ENCODE measurements around the gene MRAP2.

MRAP2 gene

GRCh38 chr6:84050408-84050807, 16.8 kb downstream of the MRAP2 start:
- TF ChIP-seq CTCF (IDR thresholded peaks at IDR 0.05) (no peak), ZFX (IDR thresholded peaks at IDR 0.05; ENCODE audit: borderline replicate concordance) (no peak)

GRCh38 chr6:84052204-84052882, 18.8 kb downstream of the MRAP2 start:
- no peak for TF ChIP-seq ZFX (IDR thresholded peaks at IDR 0.05; ENCODE audit: borderline replicate concordance)
- no peak for TF ChIP-seq CTCF (IDR thresholded peaks at IDR 0.05)
- no peak overlapping the region for H3K27ac ChIP-seq

More at GRCh38 chr6:84050408-84050807, 16.8 kb downstream of the MRAP2 start:
- H3K27ac ChIP-seq = no peak overlapping the region

- no peak overlapping the region for H3K27ac ChIP-seq
- TF ChIP-seq ZFX (IDR thresholded peaks at IDR 0.05; ENCODE audit: borderline replicate concordance) = no peak
- TF ChIP-seq CTCF (IDR thresholded peaks at IDR 0.05) = no peak
Observed at GRCh38 chr6:84052883-84053241, 19.3 kb downstream of the MRAP2 start.

GRCh38 chr6:84055647-84056046, 22.1 kb downstream of the MRAP2 start:
- TF ChIP-seq CTCF (IDR thresholded peaks at IDR 0.05) = no peak
- no peak for TF ChIP-seq ZFX (IDR thresholded peaks at IDR 0.05; ENCODE audit: borderline replicate concordance)
- H3K27ac ChIP-seq = no peak overlapping the region

GRCh38 chr6:84057908-84058307, 24.3 kb downstream of the MRAP2 start:
- TF ChIP-seq ZFX (IDR thresholded peaks at IDR 0.05; ENCODE audit: borderline replicate concordance) = no peak
- no peak for TF ChIP-seq CTCF (IDR thresholded peaks at IDR 0.05)
- H3K27ac ChIP-seq = no peak overlapping the region

- TF ChIP-seq ZFX (IDR thresholded peaks at IDR 0.05; ENCODE audit: borderline replicate concordance) (no peak), CTCF (IDR thresholded peaks at IDR 0.05) (no peak)
- no peak overlapping the region for H3K27ac ChIP-seq
Observed at GRCh38 chr6:84059082-84059481, 25.5 kb downstream of the MRAP2 start.

GRCh38 chr6:84061174-84061573, 27.6 kb downstream of the MRAP2 start:
- TF ChIP-seq CTCF (IDR thresholded peaks at IDR 0.05) = no peak
- no peak for TF ChIP-seq ZFX (IDR thresholded peaks at IDR 0.05; ENCODE audit: borderline replicate concordance)
- H3K27ac ChIP-seq = no peak overlapping the region

All from 22Rv1 (cell line).